ENCODE measurements around the gene RALGAPA2.

The RALGAPA2 gene

GRCh38 chr20:20386192-20386591 is 326.3 kb downstream of the RALGAPA2 start:
- no peaks in the 10 kb centered on the region for H3K36me3 ChIP-seq (ENCODE audit: control insufficient read depth, insufficient read depth, low read length)
- no peaks in the 10 kb centered on the region for H3K9me3 ChIP-seq (ENCODE audit: control insufficient read depth, insufficient read depth, low read length)
- DNase-seq (ENCODE audit: low read depth, low spot score), result no peak
- no peaks in the 10 kb centered on the region for H3K4me1 ChIP-seq (ENCODE audit: control insufficient read depth, insufficient read depth, low read length)
- WGBS (ENCODE audit: insufficient coverage, insufficient read length), result no CpG with 5 or more reads among the region's 9 CpGs
- H3K4me3 ChIP-seq (ENCODE audit: low read length), result no peak overlapping the region
- no peak overlapping the region for H3K27ac ChIP-seq (ENCODE audit: low read length)
- H3K27me3 ChIP-seq (ENCODE audit: control insufficient read depth, insufficient read depth, low read length), result no peaks in the 10 kb centered on the region

DNA sequence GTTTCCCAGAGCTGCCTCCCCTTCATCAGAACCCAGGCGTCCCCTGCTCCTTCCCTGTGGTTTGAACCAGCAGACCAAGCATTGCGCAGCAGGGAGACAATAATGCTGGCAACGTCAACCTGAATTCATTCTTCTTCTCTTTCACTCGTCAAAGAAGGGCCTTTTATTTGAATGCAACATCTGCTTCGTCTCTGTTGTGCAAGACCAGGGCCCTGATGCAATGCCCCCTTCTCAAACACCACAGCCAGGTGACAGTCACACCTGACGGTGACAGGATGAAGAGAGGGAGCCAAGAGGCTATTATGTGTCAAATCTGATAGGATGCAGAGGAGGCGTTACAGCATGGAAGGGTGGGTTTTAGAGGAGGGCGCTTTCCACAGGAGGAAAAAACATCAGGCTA is 336.6 kb downstream of the RALGAPA2 start:
- Histone ChIP-seq H3K4me3 (ENCODE audit: low read length) (no peak overlapping the region), H3K4me1 (ENCODE audit: control insufficient read depth, insufficient read depth, low read length) (peaks cover 2% of the 10 kb centered on the region; the same call in 1 of the 2 replicates), H3K27me3 (ENCODE audit: control insufficient read depth, insufficient read depth, low read length) (no peaks in the 10 kb centered on the region), H3K27ac (ENCODE audit: low read length) (no peak overlapping the region), H3K9me3 (ENCODE audit: control insufficient read depth, insufficient read depth, low read length) (no peaks in the 10 kb centered on the region), H3K36me3 (ENCODE audit: control insufficient read depth, insufficient read depth, low read length) (no peaks in the 10 kb centered on the region)
- DNase-seq (ENCODE audit: low read depth, low spot score), result no peak
- WGBS (ENCODE audit: insufficient coverage, insufficient read length), result no CpG with 5 or more reads among the region's 8 CpGs

- Histone ChIP-seq H3K4me3 (ENCODE audit: low read length) (no peak overlapping the region), H3K27ac (ENCODE audit: low read length) (no peak overlapping the region), H3K27me3 (ENCODE audit: control insufficient read depth, insufficient read depth, low read length) (peaks cover 9% of the 10 kb centered on the region; the same call in 1 of the 2 replicates), H3K9me3 (ENCODE audit: control insufficient read depth, insufficient read depth, low read length) (no peaks in the 10 kb centered on the region), H3K36me3 (ENCODE audit: control insufficient read depth, insufficient read depth, low read length) (no peaks in the 10 kb centered on the region), H3K4me1 (ENCODE audit: control insufficient read depth, insufficient read depth, low read length) (peaks cover 2% of the 10 kb centered on the region; the same call in 1 of the 2 replicates)
- no CpG with 5 or more reads among the region's 17 CpGs for WGBS (ENCODE audit: insufficient coverage, insufficient read length)
- DNase-seq (ENCODE audit: low read depth, low spot score), result no peak
Observed at GRCh38 chr20:20373091-20373571, 339.3 kb downstream of the RALGAPA2 start.

- DNase-seq (ENCODE audit: low read depth, low spot score), result no peak
- Histone ChIP-seq H3K27ac (ENCODE audit: low read length) (no peak overlapping the region), H3K36me3 (ENCODE audit: control insufficient read depth, insufficient read depth, low read length) (no peaks in the 10 kb centered on the region), H3K4me1 (ENCODE audit: control insufficient read depth, insufficient read depth, low read length) (peaks cover 2% of the 10 kb centered on the region; the same call in 1 of the 2 replicates), H3K4me3 (ENCODE audit: low read length) (no peak overlapping the region), H3K27me3 (ENCODE audit: control insufficient read depth, insufficient read depth, low read length) (peaks cover 9% of the 10 kb centered on the region; the same call in 1 of the 2 replicates), H3K9me3 (ENCODE audit: control insufficient read depth, insufficient read depth, low read length) (no peaks in the 10 kb centered on the region)
- WGBS (ENCODE audit: insufficient coverage, insufficient read length), result no CpG with 5 or more reads among the region's 3 CpGs
Observed at GRCh38 chr20:20371681-20372080, 340.8 kb downstream of the RALGAPA2 start.

DNA sequence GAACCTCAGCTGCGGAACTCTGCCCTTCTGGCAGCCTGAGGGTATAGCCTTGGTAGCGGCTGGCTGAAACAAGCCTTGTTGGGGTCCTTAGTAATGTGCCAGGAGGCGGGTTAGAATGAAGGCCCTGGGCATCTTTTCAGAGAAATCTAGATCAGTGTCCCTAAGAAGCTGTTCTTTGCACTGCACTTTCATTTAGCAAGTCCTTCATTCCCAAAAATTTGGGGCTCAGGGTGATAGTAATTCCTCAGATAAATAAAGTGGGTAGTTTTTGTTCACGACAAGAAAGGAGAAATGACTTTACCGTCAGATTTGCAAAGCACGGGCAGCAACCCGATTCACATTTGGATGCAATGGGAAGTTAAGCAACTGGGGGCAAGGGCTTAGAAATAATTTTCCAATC is 341.4 kb downstream of the RALGAPA2 start:
- DNase-seq (ENCODE audit: low read depth, low spot score), result no peak
- Histone ChIP-seq H3K27ac (ENCODE audit: low read length) (no peak overlapping the region), H3K9me3 (ENCODE audit: control insufficient read depth, insufficient read depth, low read length) (no peaks in the 10 kb centered on the region), H3K36me3 (ENCODE audit: control insufficient read depth, insufficient read depth, low read length) (no peaks in the 10 kb centered on the region), H3K4me3 (ENCODE audit: low read length) (no peak overlapping the region), H3K27me3 (ENCODE audit: control insufficient read depth, insufficient read depth, low read length) (peaks cover 9% of the 10 kb centered on the region; the same call in 1 of the 2 replicates), H3K4me1 (ENCODE audit: control insufficient read depth, insufficient read depth, low read length) (peaks cover 2% of the 10 kb centered on the region; the same call in 1 of the 2 replicates)
- no CpG with 5 or more reads among the region's 7 CpGs for WGBS (ENCODE audit: insufficient coverage, insufficient read length)

GRCh38 chr20:20370094-20370575 is 342.3 kb downstream of the RALGAPA2 start:
- Histone ChIP-seq H3K36me3 (ENCODE audit: control insufficient read depth, insufficient read depth, low read length) (no peaks in the 10 kb centered on the region), H3K9me3 (ENCODE audit: control insufficient read depth, insufficient read depth, low read length) (no peaks in the 10 kb centered on the region), H3K27ac (ENCODE audit: low read length) (no peak overlapping the region), H3K4me3 (ENCODE audit: low read length) (peak overlapping the region; percentile 50; the same call in 1 of the 2 replicates), H3K4me1 (ENCODE audit: control insufficient read depth, insufficient read depth, low read length) (peaks cover 2% of the 10 kb centered on the region; the same call in 1 of the 2 replicates), H3K27me3 (ENCODE audit: control insufficient read depth, insufficient read depth, low read length) (peaks cover 16% of the 10 kb centered on the region; the same call in 1 of the 2 replicates)
- no CpG with 5 or more reads among the region's 10 CpGs for WGBS (ENCODE audit: insufficient coverage, insufficient read length)
- DNase-seq (ENCODE audit: low read depth, low spot score), result no peak

DNA sequence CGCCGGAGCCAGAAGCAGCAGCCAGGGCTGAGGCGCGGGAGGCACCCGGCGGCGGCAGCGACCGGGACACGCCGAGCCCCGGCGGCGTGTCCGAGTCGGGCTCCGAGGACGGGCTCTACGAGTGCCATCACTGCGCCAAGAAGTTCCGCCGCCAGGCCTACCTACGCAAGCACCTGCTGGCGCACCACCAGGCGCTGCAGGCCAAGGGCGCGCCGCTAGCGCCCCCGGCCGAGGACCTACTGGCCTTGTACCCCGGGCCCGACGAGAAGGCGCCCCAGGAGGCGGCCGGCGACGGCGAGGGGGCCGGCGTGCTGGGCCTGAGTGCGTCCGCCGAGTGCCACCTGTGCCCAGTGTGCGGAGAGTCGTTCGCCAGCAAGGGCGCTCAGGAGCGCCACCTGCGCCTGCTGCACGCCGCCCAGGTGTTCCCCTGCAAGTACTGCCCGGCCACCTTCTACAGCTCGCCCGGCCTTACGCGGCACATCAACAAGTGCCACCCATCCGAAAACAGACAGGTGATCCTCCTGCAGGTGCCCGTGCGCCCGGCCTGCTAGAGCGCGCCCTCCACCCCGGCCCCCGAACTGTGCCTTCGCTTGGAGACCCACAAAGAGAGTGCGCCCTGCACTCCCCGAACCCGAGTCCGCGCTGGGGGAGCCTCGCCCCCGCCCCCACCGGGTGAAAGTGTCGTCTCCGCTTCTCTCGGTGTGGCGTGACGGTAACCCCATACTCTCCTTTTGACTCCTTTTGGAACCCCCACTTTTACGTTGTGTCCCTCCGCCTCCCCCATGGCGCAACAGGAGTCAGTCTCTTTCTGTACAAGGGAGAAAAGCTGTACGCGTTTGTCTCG is 343.0 kb downstream of the RALGAPA2 start:
- no peak for DNase-seq (ENCODE audit: low read depth, low spot score)
- H3K4me3 ChIP-seq (ENCODE audit: low read length), result peak overlapping the region; percentile 50; the same call in 1 of the 2 replicates

GRCh38 chr20:20368418-20369249 is 343.8 kb downstream of the RALGAPA2 start:
- H3K4me1 ChIP-seq (ENCODE audit: control insufficient read depth, insufficient read depth, low read length), result peaks cover 2% of the 10 kb centered on the region; the same call in 1 of the 2 replicates

More for the DNA sequence above, 343.0 kb downstream of the RALGAPA2 start:
- no peaks in the 10 kb centered on the region for H3K9me3 ChIP-seq (ENCODE audit: control insufficient read depth, insufficient read depth, low read length)
- H3K36me3 ChIP-seq (ENCODE audit: control insufficient read depth, insufficient read depth, low read length), result no peaks in the 10 kb centered on the region
- peaks cover 22% of the 10 kb centered on the region; the same call in 1 of the 2 replicates for H3K27me3 ChIP-seq (ENCODE audit: control insufficient read depth, insufficient read depth, low read length)
- H3K4me1 ChIP-seq (ENCODE audit: control insufficient read depth, insufficient read depth, low read length), result peaks cover 2% of the 10 kb centered on the region; the same call in 1 of the 2 replicates
- no peak overlapping the region for H3K27ac ChIP-seq (ENCODE audit: low read length)
- no CpG with 5 or more reads among the region's 86 CpGs for WGBS (ENCODE audit: insufficient coverage, insufficient read length)

DNA sequence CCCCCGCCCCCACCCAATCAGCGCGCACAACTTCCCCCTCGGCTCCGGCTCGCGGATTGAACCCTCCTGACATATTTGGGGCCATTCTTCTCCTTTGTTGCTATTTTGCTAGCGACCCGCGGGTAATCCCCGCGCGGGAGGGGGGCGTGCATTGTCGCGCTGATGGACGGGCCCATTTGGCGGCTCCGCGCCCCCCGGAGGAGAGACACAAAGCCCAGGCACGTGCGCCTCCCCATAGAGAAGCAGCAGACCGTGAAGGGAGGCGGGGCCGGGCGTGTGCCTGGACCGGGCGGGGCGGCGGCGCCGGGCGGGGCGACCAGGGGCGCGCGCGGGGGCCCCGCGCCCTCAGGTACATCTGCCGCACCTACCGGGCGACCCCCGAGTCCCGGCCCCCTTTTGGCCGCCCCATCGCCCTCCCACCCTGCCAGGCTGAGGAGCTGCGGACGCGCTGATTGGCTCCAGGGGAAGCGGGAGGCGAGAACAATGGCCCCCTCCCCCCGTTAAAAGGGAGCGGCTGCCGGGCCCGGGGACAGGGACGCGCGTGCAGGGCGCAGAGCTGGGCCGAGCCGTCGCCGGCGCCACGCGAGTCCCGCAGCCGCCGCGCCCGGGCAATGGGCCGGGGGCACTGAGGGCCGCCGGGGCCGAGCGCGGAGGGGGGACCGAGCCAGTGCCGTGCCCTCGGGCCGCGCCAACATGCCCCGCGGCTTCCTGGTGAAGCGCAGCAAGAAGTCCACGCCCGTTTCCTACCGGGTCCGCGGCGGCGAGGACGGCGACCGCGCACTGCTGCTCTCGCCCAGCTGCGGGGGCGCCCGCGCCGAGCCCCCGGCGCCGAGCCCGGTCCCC is 344.6 kb downstream of the RALGAPA2 start, which contains the start of gene INSM1:
TSS of gene INSM1 (plus strand) at position 530 of the 843 bp plus-strand sequence. CDS start at position 694, 164 bp downstream.
- no peak for DNase-seq (ENCODE audit: low read depth, low spot score)
- no peaks in the 10 kb centered on the region; the same call in 1 of the 2 replicates for H3K4me1 ChIP-seq (ENCODE audit: control insufficient read depth, insufficient read depth, low read length)
- peaks cover 24% of the 10 kb centered on the region; the same call in 1 of the 2 replicates for H3K27me3 ChIP-seq (ENCODE audit: control insufficient read depth, insufficient read depth, low read length)
- no CpG with 5 or more reads among the region's 108 CpGs for WGBS (ENCODE audit: insufficient coverage, insufficient read length)
- H3K4me3 ChIP-seq (ENCODE audit: low read length), result peak within 1 kb of the TSS; percentile 50; the same call in 1 of the 2 replicates
- no peak within 1 kb of the TSS for H3K27ac ChIP-seq (ENCODE audit: low read length)
- H3K36me3 ChIP-seq (ENCODE audit: control insufficient read depth, insufficient read depth, low read length), result no peaks in the 10 kb centered on the region
- no peaks in the 10 kb centered on the region for H3K9me3 ChIP-seq (ENCODE audit: control insufficient read depth, insufficient read depth, low read length)

More at GRCh38 chr20:20368418-20369249, 343.8 kb downstream of the RALGAPA2 start:
- WGBS (ENCODE audit: insufficient coverage, insufficient read length), result no CpG with 5 or more reads among the region's 130 CpGs
- Histone ChIP-seq H3K27ac (ENCODE audit: low read length) (no peak overlapping the region), H3K4me3 (ENCODE audit: low read length) (peak overlapping the region; percentile 50; the same call in 1 of the 2 replicates), H3K36me3 (ENCODE audit: control insufficient read depth, insufficient read depth, low read length) (no peaks in the 10 kb centered on the region), H3K27me3 (ENCODE audit: control insufficient read depth, insufficient read depth, low read length) (peaks cover 24% of the 10 kb centered on the region; the same call in 1 of the 2 replicates), H3K9me3 (ENCODE audit: control insufficient read depth, insufficient read depth, low read length) (no peaks in the 10 kb centered on the region)
- DNase-seq (ENCODE audit: low read depth, low spot score), result no peak
